ENCODE results near the gene PPP1R10. TPM values are rescaled to one million over a fixed set of nuclear protein-coding genes. Genes with fewer than 3 reads are reported as not detected.

Gene PPP1R10
- total RNA-seq, 1 experiment from 2014 or later: 123 TPM

DNA sequence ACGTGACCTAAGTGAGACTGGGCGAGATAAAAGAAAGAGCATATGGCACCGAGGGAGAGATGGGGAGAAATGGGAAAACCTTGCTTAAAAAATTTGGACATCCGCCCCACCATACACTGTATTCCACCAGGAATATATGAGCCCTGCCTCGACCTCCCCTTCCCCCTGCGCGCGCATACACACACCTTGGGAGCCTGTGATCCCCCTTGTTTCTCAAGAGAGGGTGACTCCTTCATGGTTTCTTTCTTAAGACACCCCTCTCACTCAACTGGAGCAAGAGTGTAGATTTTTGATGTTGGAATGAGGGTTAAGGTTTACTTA lies 45.3 kb downstream of the PPP1R10 start:
- no peak for TF ChIP-seq CTCF (conservative IDR thresholded peaks at IDR 0.05)
- peak overlapping the region; percentile 99 for H3K4me3 Mint-ChIP-seq
- Histone ChIP-seq H2BK5ac (ENCODE audit: insufficient read length, low read length) (no peak overlapping the region), H3K9ac (ENCODE audit: extremely low read depth, insufficient read length, low read length) (peak overlapping the region; percentile 98), H3K27me3 (ENCODE audit: insufficient read depth, low read length) (no peaks in the 10 kb centered on the region), H2BK12ac (ENCODE audit: insufficient read length, low read depth, low read length) (no peak overlapping the region), H3K18ac (ENCODE audit: insufficient read length, low read depth, low read length) (no peak overlapping the region), H3K4me1 (ENCODE audit: insufficient read depth, low read length) (no peaks in the 10 kb centered on the region), H4K8ac (replicated peaks; ENCODE audit: insufficient read length, low read depth, low read length) (no peak overlapping the region), H3K23me2 (ENCODE audit: insufficient read length, low read depth, low read length, poor library complexity, severe bottlenecking) (peaks cover 6% of the 10 kb centered on the region), H3T11ph (ENCODE audit: low read length) (no peak overlapping the region), H2BK15ac (ENCODE audit: low read depth, low read length) (no peak overlapping the region), H2AK5ac (ENCODE audit: insufficient read length, low read length) (no peak overlapping the region), H3K4ac (ENCODE audit: low read depth, low read length) (no peak overlapping the region), H3K23ac (ENCODE audit: insufficient read length, low read depth, low read length) (no peak overlapping the region), H4K20me1 (ENCODE audit: control insufficient read depth, insufficient read depth, insufficient read length) (no peaks in the 10 kb centered on the region), H3K9me3 (ENCODE audit: control insufficient read depth, low read depth, low read length) (no peaks in the 10 kb centered on the region), H3K14ac (ENCODE audit: insufficient read depth, low read length) (no peak overlapping the region), H3K4me2 (ENCODE audit: insufficient read depth, insufficient read length, low read length) (peak overlapping the region; percentile 84), H3K56ac (ENCODE audit: insufficient read length, low read depth, low read length) (no peak overlapping the region), H4K91ac (ENCODE audit: insufficient read length, low read depth, low read length) (no peak overlapping the region), H2BK120ac (ENCODE audit: low read depth, low read length, poor library complexity, severe bottlenecking) (no peak overlapping the region), H3K27ac (ENCODE audit: insufficient read length, low read depth, low read length) (peak overlapping the region; percentile 35), H3K79me2 (ENCODE audit: insufficient read depth, low read length) (peaks cover 28% of the 10 kb centered on the region; the same call in 1 of the 2 replicates), H2AFZ (ENCODE audit: low read length) (no peak overlapping the region), H3K79me1 (ENCODE audit: insufficient read depth, low read depth, low read length, poor library complexity, severe bottlenecking) (peaks cover 17% of the 10 kb centered on the region), H4K5ac (ENCODE audit: insufficient read length, low read depth, low read length) (no peak overlapping the region), H2BK20ac (ENCODE audit: low read depth, low read length, poor library complexity, severe bottlenecking) (no peak overlapping the region)
- H3K9me3 Mint-ChIP-seq: no peaks in the 10 kb centered on the region; a peak in 1 of 5 replicates
- WGBS (ENCODE audit: extremely low coverage, insufficient read length, low lambda C conversion rate): no CpG with 5 or more reads among the region's 8 CpGs
- H3K27ac Mint-ChIP-seq: peak overlapping the region; percentile 98 to 99 (median 98)
- H3K4me1 Mint-ChIP-seq: peaks cover 26 to 28% of the 10 kb centered on the region in 2 experiments
- peaks cover 4 to 12% (median 9%) of the 10 kb centered on the region in 3 experiments; a peak in 6 of 7 replicates for H3K36me3 Mint-ChIP-seq (ENCODE audit: insufficient read depth in 1 of 3, low read depth in 3 of 3)
- DNase-seq: no peak
- H3K27me3 Mint-ChIP-seq (ENCODE audit: low read depth): peaks cover 10% of the 10 kb centered on the region

All from H9 (cell line).